Forelimb muscle (tissue), 1 donor: ENCODE results near the gene MVP. TPM values are rescaled to one million over a fixed set of nuclear protein-coding genes. Genes with fewer than 3 reads are reported as not detected.
"Not testable (repeated sequence)": the region's sequence is repeated elsewhere in the genome, so short reads cannot be mapped to it uniquely, and the experiment has no call there.

Source experiments
- DNase-seq: peaks from one replicate; pipeline ENCODE4 v3.0.0-alpha.2; 2013; ENCODE audit warnings: low read depth
- polyA plus RNA-seq: library from polyadenylated mRNA; unstranded; fragments of 120-200 nt; gene quantifications from one replicate; pipeline ENCODE4 v1.2.1, GENCODE V29; 2013; ENCODE audit not compliant: insufficient read length

Gene MVP
- polyA plus RNA-seq, 1 donor = 17.9 TPM

GRCh38 chr16:29871822-29872546 lies 51.7 kb downstream of the MVP start:
- no peak for DNase-seq

GRCh38 chr16:29873319-29873718 lies 53.1 kb downstream of the MVP start:
- no peak for DNase-seq

DNA sequence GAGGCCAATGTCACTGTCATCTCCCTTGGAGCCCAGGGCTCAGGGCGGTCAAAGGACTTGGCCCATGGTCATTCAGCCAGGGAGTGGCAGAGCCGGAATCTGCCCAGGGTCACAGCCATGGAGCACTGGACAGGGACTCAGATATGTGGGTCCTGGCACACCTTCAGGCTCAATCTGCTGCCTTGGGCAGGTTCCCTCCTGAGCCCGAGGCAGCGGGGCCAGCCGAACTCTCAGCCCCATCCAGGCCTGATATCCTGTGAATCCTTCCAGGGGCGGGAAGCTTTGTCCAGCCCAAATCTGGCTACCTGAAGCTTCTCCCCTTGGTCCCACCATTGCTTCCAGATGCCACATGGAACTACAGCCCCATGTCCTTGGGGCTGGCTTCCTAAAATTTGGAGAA lies 54.9 kb downstream of the MVP start:
- no peak for DNase-seq

GRCh38 chr16:29876217-29876593 lies 55.9 kb downstream of the MVP start:
- no peak for DNase-seq

DNA sequence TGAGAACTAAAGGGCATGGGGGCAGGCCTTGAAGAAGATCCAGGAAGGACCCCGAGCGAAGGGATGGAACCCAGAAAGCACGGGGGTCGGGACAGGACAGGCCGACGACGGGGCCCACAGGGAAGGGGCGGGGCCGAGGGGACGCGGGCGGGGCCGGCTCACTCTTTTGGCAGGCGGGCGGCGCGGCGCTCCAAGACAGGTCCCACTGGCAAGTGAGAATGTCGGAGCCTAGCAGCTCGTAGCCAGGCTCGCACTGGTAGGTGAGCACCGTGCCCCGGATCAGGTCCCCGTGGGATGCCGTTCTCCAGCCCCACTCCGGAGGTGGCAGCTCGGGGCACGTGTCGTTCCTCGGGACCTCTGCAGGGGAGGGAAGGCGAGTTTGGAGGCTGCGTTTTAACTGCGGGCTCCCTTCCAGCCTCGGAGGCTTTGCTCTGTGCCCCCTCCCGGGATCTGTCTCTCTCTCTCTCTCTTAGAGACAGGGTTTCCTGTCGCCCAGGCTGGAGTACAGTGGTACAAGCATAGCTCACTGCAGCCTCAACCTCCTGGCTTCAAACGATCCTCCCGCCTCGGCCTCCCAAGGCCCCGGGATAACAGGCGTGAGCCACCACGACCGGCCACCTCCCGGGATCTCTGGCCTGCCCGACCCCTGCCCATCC lies 56.5 kb downstream of the MVP start:
- DNase-seq = no peak

DNA sequence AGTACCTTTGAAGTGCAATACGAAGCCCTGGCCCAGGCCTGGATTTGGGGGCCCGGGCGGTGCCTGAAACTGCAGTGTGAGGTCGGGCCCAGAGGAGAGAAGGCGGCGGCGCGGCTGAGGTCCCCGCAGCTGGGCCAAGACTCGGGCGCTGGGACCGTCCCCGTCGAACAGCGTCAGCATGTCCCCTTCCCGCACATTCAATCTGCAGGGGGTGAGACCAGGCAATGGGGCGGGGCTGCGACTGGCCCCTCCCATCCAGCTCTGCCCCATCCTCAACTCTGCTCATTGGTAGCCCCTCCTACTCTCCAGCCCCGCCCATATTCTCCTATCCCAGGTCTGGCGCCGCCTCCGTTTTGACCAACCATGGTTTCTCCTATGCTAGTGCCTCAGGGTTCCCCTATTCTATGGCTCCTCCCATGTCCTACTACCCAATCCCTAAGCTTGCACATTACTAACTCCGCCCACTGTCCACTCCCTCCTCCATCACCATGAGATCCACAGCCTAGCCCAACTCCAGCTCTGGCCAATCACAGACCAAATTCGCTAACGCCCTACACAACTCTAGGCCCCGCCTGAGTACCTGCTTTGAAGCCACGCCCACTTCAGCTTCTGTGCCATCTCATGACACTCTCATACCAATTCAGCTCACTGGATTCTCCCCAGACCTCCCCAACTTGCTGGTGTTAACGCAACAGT lies 57.2 kb downstream of the MVP start:
- no peak for DNase-seq

- no peak for DNase-seq
Observed at GRCh38 chr16:29878172-29878571, 57.9 kb downstream of the MVP start.

- no peak for DNase-seq
Observed at GRCh38 chr16:29881050-29881449, 60.8 kb downstream of the MVP start.

DNA sequence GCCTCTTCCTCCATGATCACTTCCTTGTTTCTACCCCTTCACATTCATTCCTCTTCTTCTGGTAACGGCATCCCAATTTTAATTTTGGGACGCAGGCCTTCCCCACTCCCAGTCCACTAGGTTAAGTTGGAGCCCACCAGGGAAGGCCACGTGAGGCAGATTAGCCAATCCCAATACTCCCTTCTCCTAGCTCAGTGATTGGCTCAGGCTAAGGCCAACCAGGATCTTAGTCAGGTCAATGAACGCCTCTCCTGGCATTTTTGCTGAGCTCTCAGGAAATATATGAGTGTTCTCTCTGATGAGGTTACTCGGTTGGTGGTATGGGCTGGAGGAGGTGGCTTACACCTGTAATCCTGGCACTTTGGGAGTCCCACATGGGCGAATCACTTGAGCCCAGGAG lies 63.7 kb downstream of the MVP start:
- DNase-seq = no peak

GRCh38 chr16:29889372-29889771 lies 69.1 kb downstream of the MVP start:
- not testable (repeated sequence) for DNase-seq

GRCh38 chr16:29891525-29892457 lies 71.5 kb downstream of the MVP start:
- no peak for DNase-seq

GRCh38 chr16:29892458-29892813 lies 72.2 kb downstream of the MVP start:
- no peak for DNase-seq

GRCh38 chr16:29893553-29893952 lies 73.3 kb downstream of the MVP start:
- no peak for DNase-seq

- DNase-seq = no peak
Observed at GRCh38 chr16:29894352-29894751, 74.1 kb downstream of the MVP start.

DNA sequence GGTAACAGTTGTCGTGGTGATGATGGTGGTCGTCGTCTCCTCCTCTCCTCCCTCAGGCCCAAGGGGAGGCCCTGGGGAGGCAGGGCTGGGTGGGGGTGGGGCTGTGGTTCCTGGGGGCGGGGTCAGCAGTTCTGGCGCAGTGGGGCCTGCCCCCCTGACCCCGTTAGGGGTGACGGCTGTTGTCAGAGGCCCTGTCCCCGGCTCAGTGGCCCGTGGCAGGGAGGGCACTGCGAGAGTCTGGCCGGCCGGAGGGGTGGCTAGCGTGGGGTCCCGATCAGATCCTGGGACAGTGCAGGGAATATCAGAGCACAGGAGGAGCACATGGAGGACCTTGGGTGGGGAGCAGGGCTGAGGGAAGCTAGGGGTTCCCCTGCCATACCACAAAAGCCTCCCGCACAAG lies 76.6 kb downstream of the MVP start:
- DNase-seq = no peak

- DNase-seq = no peak
Observed at GRCh38 chr16:29897333-29897732, 77.1 kb downstream of the MVP start.

Other genes starting within 250 kb of the MVP start
- 1.0 TPM for gene SPN, start 157.2 kb upstream of the MVP start, polyA plus RNA-seq
- gene QPRT, start 141.3 kb upstream of the MVP start, polyA plus RNA-seq = 79.2 TPM
- gene C16orf54, start 74.5 kb upstream of the MVP start, polyA plus RNA-seq = 0.40 TPM
- not detected for gene ZG16, start 42.2 kb upstream of the MVP start, polyA plus RNA-seq
- gene KIF22, start 29.7 kb upstream of the MVP start, polyA plus RNA-seq = 24.9 TPM
- 228 TPM for gene MAZ, start 13.9 kb upstream of the MVP start, polyA plus RNA-seq
- gene PRRT2, start 8.3 kb upstream of the MVP start, polyA plus RNA-seq = 14.4 TPM
- gene PAGR1, start 4.3 kb upstream of the MVP start, polyA plus RNA-seq = 28.4 TPM
- gene CDIPT, start 42.8 kb downstream of the MVP start, polyA plus RNA-seq = 37.7 TPM
- gene SEZ6L2, start 79.1 kb downstream of the MVP start, polyA plus RNA-seq = 2.5 TPM
- 0.29 TPM for gene ASPHD1, start 80.0 kb downstream of the MVP start, polyA plus RNA-seq
- gene KCTD13, start 105.8 kb downstream of the MVP start, polyA plus RNA-seq = 11.7 TPM
- 62.2 TPM for gene TMEM219, start 141.6 kb downstream of the MVP start, polyA plus RNA-seq
- 33.1 TPM for gene TAOK2, start 153.4 kb downstream of the MVP start, polyA plus RNA-seq
- 13.3 TPM for gene HIRIP3, start 175.2 kb downstream of the MVP start, polyA plus RNA-seq
- 33.9 TPM for gene INO80E, start 175.8 kb downstream of the MVP start, polyA plus RNA-seq
- 0.61 TPM for gene DOC2A, start 190.6 kb downstream of the MVP start, polyA plus RNA-seq
- not detected for gene C16orf92, start 202.7 kb downstream of the MVP start, polyA plus RNA-seq
- 1.3 TPM for gene TLCD3B, start 210.8 kb downstream of the MVP start, polyA plus RNA-seq
- gene ALDOA, start 245.3 kb downstream of the MVP start, polyA plus RNA-seq = 2,367 TPM